ENCODE data around the gene PIK3AP1. TPM values are rescaled to one million over a fixed set of nuclear protein-coding genes. Genes with fewer than 3 reads are reported as not detected.

Gene PIK3AP1
- total RNA-seq, 1 experiment from 2014 or later: 1.6 TPM

- Histone ChIP-seq H3K4me1 (peaks cover 17% of the 10 kb centered on the region), H3K36me3 (ENCODE audit: control insufficient read depth, insufficient read depth, low read length) (no peaks in the 10 kb centered on the region), H3K4me3 (ENCODE audit: low read depth, low read length) (no peak overlapping the region), H3K9me3 (no peaks in the 10 kb centered on the region), H3K27me3 (replicated peaks; ENCODE audit: control insufficient read depth, insufficient read depth, low read length) (no peaks in the 10 kb centered on the region)
- no peaks in the 10 kb centered on the region for H3K9me3 Mint-ChIP-seq (ENCODE audit: unreplicated experiment)
- peak in 1 of 2 experiments; percentile 47 for DNase-seq
- no TSS peak for BruUV-seq (replicated peaks)
- intact Hi-C loops (cut with micrococcal nuclease; ENCODE audit: unreplicated experiment): no loop called here
- no peak overlapping the region for H3K4me3 Mint-ChIP-seq (ENCODE audit: unreplicated experiment)
- no peak overlapping the region for H3K27ac Mint-ChIP-seq (ENCODE audit: unreplicated experiment)
- CTCF ChIA-PET: no interaction called here
- H3K36me3 Mint-ChIP-seq (ENCODE audit: insufficient read depth, unreplicated experiment): no peaks in the 10 kb centered on the region
- peaks cover 2% of the 10 kb centered on the region for H3K4me1 Mint-ChIP-seq (ENCODE audit: low read depth, unreplicated experiment)
- H3K27me3 Mint-ChIP-seq (ENCODE audit: insufficient read depth, unreplicated experiment): no peaks in the 10 kb centered on the region
- peak in 1 of 2 experiments; percentile 27 for TF ChIP-seq CTCF (IDR thresholded peaks at IDR 0.05; ENCODE audit: insufficient read depth in 1 of 2, low read depth in 1 of 2, low read length in 1 of 2, severe bottlenecking in 1 of 2, unreplicated experiment in 1 of 2)
- POLR2A ChIA-PET: no interaction called here
Measured at GRCh38 chr10:96626795-96627194, 93.5 kb downstream of the PIK3AP1 start.

DNA sequence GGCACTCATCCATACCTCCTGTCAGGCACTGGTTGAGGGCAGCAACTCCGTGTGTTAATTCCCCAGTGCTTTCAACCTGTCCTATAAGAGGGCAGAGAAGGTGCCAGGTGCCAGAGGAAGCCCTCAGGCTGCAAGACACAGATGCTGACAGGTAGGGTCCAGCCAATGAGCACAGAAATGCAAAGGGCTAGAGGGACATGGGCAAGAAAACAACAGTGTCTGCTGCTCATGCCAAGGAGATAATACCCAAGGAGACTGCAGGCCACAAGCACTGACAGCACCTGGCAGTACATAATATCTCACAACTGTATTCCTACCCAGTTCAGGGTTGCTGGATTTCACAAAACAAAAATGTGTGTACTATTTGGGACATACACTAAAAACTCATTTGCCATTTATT lies 95.1 kb downstream of the PIK3AP1 start:
- intact Hi-C loops (cut with micrococcal nuclease; ENCODE audit: unreplicated experiment): no loop called here
- no peak overlapping the region for H3K4me3 ChIP-seq (ENCODE audit: low read depth, low read length)
- H3K36me3 ChIP-seq (ENCODE audit: control insufficient read depth, insufficient read depth, low read length): no peaks in the 10 kb centered on the region
- H3K9me3 ChIP-seq: no peaks in the 10 kb centered on the region
- ChIA-PET CTCF (no interaction called here), POLR2A (no interaction called here)
- no peaks in the 10 kb centered on the region for H3K36me3 Mint-ChIP-seq (ENCODE audit: insufficient read depth, unreplicated experiment)
- BruUV-seq (replicated peaks): no TSS peak
- no peak for DNase-seq
- no peaks in the 10 kb centered on the region for H3K27me3 Mint-ChIP-seq (ENCODE audit: insufficient read depth, unreplicated experiment)
- TF ChIP-seq CTCF (IDR thresholded peaks at IDR 0.05; ENCODE audit: insufficient read depth in 1 of 2, low read depth in 1 of 2, low read length in 1 of 2, severe bottlenecking in 1 of 2, unreplicated experiment in 1 of 2): no peak
- H3K9me3 Mint-ChIP-seq (ENCODE audit: unreplicated experiment): no peaks in the 10 kb centered on the region
- no peak overlapping the region for H3K4me3 Mint-ChIP-seq (ENCODE audit: unreplicated experiment)
- H3K4me1 ChIP-seq: peaks cover 17% of the 10 kb centered on the region
- H3K27me3 ChIP-seq (replicated peaks; ENCODE audit: control insufficient read depth, insufficient read depth, low read length): no peaks in the 10 kb centered on the region
- no peaks in the 10 kb centered on the region for H3K4me1 Mint-ChIP-seq (ENCODE audit: low read depth, unreplicated experiment)
- H3K27ac Mint-ChIP-seq (ENCODE audit: unreplicated experiment): no peak overlapping the region

DNA sequence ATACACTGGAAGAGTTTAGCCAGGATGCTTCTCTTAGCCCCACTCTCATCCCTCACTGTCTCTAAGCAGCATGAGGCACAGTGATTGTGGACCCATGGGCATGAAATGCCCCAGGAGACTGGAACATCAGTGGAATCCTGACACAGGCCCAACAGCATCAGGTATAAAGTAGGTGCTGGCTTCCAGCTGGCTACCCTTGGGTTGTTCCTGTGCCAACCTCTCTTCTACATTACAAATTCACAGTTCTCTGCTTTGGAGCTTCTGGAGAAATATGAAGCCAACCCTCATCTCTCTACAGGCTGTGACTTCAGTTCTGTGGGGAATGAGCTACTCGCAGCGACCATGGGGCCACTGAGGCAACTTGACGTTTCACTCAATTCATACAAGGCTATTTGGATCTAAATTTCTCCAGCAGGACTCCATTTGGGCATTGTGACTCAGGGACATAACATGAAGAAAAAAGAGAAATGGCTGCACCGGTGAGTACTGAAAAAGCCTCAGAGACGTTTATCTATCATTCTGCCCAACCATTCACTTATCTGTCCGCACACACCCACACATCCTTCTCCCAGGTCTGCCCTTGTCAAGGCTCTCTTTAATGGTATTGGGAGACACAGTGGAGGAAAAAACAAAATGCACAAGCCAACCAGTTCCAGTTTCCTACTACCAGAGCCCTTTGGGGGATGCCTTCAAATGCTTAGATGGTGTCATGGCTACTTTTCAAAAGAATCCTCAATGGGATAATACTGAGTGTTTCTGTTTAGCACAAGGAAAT lies 98.1 kb downstream of the PIK3AP1 start:
- intact Hi-C loops (cut with micrococcal nuclease; ENCODE audit: unreplicated experiment): no loop called here
- H3K9me3 Mint-ChIP-seq (ENCODE audit: unreplicated experiment): no peaks in the 10 kb centered on the region
- ChIA-PET POLR2A (no interaction called here), CTCF (no interaction called here)
- Histone ChIP-seq H3K36me3 (ENCODE audit: control insufficient read depth, insufficient read depth, low read length) (no peaks in the 10 kb centered on the region), H3K9me3 (no peaks in the 10 kb centered on the region), H3K27me3 (replicated peaks; ENCODE audit: control insufficient read depth, insufficient read depth, low read length) (no peaks in the 10 kb centered on the region), H3K4me3 (ENCODE audit: low read depth, low read length) (no peak overlapping the region), H3K4me1 (peaks cover 17% of the 10 kb centered on the region)
- DNase-seq: no peak
- no peaks in the 10 kb centered on the region for H3K4me1 Mint-ChIP-seq (ENCODE audit: low read depth, unreplicated experiment)
- H3K27ac Mint-ChIP-seq (ENCODE audit: unreplicated experiment): no peak overlapping the region
- TF ChIP-seq CTCF (IDR thresholded peaks at IDR 0.05; ENCODE audit: insufficient read depth in 1 of 2, low read depth in 1 of 2, low read length in 1 of 2, severe bottlenecking in 1 of 2, unreplicated experiment in 1 of 2): no peak
- H3K36me3 Mint-ChIP-seq (ENCODE audit: insufficient read depth, unreplicated experiment): no peaks in the 10 kb centered on the region
- no peaks in the 10 kb centered on the region for H3K27me3 Mint-ChIP-seq (ENCODE audit: insufficient read depth, unreplicated experiment)
- no peak overlapping the region for H3K4me3 Mint-ChIP-seq (ENCODE audit: unreplicated experiment)
- no TSS peak for BruUV-seq (replicated peaks)

Measured in Caco-2 (cell line).